Measurements from ENCODE around the gene IDE.
"Not testable (repeated sequence)": the region's sequence is repeated elsewhere in the genome, so short reads cannot be mapped to it uniquely, and the experiment has no call there.

Gene IDE

DNA sequence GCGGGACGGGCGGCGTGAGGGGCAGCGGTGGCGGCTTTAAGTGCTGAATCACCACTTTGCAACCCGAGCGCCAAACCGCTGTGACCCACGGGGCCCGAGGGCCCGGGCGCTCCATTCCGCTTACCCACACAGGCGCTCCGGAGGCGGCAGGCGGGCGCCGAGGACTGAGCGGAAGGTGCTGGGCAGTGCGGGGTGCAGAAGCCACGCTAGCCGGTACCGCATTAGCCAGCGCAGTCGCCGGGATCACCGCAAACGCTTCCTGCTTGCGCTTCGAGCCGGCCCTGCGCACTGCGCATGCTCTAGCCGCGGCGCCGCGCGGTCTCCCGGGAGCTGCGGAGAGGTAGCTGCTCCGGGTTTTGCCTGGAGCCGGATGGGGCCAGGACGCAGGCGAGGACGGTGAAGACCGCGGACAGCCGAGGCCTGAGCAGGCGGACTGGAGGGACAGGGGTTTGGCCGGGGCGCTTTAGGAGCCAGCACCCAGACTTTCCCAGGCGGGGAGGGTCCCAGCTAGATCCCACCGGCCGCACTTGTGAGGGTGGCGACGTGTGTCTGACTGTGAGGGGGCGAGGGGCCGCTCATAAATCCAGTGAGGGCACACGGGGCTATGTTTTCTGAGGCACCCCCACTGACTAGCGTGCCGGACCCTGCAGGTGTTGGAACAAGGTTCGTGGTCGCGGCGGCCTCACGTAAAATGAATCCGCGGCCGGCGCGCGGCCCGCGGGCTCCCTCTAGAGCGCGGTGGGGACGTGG is at the start of gene IDE:
TSS of gene IDE (minus strand) at position 296 of the 750 bp plus-strand sequence. CDS start at position 222, 74 bp downstream.
- DNase-seq, result peak; percentile 69

DNA sequence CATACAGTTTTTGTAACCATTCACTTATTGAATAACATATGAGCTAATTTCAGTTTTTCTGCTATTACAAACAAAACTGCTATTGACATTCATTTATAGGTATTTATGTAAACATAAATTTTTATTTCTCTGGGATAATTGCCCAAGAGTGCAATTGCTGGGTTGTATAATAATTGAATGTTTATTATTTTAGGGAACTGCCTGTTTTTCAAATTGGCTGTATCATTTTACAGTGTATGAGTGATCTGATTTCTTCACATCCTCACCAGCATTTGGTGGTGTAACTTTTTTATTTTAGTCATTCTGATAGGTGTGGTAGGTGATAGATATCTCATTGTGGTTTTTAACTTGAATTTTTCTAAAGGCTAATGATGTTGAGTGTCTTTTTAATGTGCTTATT is 45.5 kb upstream of the IDE start:
- DNase-seq, result no peak

DNA sequence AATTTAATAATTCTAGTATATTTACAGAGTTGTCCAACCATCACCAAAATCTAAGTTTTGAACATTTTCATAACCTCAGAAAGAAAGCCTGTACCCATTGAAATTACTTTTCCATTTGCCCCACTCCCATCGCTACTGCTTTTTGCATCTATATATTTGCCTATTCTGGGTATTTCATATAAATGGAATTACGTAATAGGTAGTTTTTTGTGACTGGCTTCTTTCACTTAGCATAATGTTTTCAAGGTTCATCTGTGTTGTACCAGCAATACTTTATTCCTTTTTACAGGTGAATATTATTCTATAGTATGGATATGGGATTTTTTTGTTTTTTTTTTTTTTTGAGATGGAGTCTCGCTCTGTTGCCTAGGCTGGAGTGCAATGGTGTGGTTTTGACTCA is 41.6 kb upstream of the IDE start:
- DNase-seq, result no peak

DNA sequence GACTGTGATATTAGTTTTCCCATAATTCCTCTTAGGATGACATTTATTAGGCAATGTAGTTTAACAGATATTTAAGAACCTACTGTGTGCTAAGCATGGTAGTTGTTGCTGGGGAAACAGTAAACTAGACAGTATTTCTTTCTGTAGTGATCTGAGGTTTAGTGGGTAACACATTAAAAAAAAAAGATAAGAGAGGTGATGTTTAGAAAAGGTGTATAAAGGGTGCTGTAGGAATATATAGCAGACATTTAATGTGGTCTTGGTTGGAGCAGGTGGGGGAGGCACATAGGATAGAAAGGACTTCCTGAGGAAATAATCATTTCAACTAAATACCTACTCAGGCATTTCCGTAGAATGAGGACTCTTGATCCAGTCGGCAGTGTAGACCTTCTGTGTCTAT is 30.9 kb upstream of the IDE start:
- no peak for DNase-seq

DNA sequence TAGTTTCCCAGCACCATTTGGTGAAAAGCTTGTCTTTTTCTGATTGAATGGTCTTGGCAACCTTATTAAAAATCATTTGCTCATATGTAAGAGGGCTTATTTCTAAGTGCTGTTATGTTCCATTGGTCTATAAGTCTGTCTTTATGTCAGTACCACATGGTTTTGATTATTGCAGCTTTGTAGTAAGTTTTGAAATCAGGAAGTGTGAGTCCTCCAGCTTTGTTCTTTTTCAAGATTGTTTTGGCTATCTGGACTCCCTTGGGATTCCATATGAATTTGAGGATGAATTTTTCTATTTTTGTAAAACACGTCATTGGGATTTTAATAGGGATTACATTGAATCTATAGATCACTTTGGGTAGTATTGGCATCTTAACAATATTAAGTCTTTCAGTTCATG is 24.4 kb upstream of the IDE start:
- no peak for DNase-seq

DNA sequence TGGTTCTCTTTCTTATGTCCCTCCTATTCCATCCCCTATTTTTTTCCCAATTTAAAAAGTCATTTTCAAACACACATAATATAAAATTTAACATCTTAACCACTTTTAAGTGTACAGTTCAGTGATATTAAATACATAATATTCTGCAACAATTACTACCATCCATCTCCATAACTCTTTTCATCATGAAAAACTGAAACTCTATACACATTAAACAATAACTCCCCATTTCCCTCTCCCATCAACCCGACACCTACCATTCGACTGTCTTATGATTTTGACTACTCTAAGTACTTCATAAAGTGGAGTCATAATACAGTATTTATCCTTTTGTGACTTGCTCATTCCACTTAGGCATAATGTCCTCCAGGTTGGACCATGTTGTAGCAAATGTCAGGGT is 21.6 kb upstream of the IDE start:
- DNase-seq, result no peak

DNA sequence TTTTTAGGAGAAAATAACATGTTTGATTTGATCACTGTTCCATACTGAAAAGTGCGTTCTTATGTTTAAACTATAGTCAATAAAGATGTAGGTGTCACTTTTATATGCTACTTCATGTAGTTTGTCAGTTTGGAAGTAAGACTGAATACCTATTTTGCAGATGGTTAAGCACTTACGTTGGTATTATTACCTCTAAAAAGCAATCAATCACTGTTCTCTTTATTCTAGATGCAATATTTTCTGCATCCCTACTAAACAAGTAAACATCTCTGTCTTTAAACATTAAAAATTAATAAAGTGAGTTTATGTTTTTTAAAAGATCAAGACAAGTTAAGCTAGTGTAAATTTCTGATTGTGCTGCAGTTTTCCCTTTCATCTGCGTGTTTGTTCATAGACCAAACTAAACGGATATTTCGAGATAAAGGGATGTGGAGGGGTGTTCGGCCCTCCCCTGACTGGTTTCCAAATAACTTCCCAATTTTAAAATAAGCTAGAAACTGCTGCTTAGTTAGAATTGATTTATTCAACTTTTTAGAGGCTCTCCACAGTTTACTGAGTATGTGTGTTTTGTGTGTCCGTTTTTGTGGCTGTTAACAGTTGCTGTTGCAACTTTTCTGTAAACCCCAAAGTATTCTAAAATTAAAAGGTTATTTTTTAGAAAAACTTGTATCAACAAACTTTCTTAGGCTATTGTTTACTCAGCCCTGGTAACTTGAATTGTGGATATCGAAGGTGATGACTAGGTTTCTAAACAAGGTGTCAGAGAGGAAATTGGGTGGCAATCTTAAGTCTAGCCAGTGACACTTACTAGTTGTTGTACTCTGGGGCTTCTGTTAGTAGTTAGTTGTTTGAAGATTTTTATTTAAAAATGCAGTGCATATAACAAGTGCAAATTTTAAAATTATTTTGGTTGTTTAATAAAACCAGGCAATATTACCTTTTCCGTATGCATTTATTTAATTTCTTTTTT is 20.0 kb upstream of the IDE start:
- DNase-seq, result no peak

DNA sequence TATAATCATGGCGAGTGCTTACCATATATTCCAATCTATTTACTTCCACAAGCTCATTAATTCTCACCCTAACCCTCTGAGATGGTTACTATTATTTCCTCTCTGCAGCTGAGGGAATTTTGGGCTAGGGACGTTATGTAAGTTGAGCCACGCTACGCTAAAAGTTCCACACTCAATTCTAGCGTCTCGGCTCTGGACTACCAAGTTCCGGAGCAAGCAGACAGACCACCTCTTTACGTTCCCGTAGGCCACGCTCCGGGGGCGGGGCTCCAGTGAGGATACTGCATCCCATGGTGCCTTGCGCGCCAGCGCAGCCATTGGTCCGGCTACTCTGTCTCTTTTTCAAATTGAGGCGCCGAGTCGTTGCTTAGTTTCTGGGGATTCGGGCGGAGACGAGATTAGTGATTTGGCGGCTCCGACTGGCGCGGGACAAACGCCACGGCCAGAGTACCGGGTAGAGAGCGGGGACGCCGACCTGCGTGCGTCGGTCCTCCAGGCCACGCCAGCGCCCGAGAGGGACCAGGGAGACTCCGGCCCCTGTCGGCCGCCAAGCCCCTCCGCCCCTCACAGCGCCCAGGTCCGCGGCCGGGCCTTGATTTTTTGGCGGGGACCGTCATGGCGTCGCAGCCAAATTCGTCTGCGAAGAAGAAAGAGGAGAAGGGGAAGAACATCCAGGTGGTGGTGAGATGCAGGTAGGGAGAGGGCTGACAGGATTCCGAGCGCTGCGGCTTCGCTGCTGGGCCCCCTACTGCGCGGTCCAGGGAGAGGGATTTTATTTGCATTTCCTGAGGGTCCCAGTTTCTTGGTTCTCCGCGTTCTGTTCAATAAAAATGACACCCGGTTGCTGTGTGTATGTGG is 19.1 kb upstream of the IDE start, which contains the start of gene KIF11:
TSS of gene KIF11 (plus strand) at position 370 of the 858 bp plus-strand sequence. CDS start at position 616, 246 bp downstream.
- DNase-seq, result peak; percentile 96

DNA sequence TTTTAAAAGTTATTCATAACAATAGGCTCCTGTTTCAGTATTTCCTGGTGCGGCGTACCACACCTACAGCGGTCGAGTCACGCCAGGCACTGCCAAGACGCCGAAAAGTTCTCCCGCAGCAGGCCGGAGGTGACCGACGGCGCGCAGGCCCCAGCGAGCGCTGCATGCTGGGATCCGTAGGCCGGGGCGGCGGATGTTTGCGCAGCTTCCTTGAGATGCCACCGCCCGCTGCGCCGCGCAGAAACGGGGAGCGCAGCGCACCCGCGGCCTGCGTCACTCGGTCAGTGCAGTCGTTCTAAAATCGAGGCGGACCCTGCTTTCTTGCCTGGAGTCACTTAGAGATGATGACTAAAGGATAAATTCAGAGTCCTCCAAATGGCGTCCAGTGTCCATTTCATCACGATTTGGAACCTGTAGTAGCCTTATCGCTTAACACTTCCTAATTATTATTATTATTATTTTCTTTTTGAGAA is 17.7 kb upstream of the IDE start:
- peak; percentile 76 for DNase-seq

DNA sequence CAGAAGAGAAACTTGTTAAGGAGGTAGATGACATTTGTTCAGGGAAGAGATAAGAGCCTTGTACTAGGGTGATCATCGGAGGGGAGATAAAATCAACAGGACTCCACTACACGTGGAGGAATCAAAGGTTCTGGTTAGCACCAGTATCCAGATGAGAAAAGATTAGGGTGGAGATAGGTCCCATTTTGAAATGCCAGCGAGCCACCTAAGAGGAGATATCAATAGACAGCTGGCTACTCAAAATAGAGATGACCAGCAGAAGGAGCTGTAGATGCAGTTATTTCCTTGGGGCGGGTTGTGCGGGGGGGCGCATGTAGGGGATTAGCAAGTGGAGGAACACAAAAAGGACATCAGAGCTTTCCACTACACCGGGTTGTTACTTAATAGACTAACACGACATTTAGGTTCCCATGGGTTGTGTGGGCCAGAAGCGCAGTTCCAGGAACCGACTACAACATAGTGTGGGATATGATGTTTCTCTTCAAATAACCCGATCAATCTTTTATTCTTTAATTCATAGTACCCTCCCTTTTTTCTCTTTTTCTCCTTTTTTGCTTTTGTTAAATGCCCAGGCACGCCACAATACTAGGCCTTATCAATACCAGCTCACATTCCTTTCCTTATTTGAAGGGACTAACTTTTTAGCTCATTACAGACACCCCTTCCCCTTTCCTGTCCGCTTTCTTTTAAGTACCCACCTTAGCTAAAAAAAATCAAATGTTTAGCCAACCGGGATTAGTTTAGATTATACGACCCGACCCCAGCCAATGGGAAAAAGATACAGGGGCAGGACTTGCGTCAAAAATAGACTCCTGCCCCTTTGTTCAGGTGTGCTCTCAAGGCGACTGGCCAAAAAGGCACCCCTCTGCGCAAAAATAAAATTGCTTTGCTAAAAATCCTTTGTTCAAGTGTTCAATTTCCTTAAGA is 17.0 kb upstream of the IDE start:
- no peak for DNase-seq

DNA sequence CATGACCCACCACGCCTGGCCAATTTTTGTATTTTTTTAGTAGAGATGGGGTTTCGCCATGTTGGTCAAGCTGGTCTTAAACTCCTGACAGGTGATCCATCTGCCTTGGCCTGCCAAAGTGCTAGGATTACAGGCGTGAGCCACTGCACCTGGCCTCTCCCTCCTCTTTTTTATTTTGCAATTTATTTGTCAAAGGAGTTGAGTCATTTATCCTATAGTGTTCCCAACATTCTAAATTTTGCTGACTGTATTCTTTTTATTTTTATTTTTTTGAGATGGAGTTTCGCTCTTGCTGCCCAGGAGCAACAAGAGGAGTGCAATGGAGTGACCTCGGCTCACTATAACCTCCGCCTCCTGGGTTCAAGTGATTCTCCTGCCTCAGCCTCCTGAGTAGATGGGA is 8.5 kb upstream of the IDE start:
- DNase-seq, result not testable (repeated sequence)

DNA sequence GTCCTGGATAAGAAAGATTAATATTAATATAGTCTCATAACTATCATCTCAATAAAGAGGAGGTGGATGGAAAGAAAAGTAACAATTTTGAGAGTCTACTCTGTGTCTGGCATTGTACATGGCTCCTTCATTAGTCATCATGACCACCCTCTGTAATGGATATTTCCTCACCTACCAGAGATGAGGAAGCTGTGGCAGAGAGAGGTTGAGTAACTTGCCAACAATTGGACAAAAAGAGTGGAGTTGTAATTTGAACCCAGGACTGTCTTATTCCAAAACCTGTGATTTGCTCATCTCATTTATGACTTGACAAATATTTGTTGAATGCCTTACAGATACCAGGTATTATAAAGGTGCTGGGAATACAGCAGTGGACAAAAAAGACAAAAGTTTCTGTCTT is 2.1 kb upstream of the IDE start:
- no peak for DNase-seq

DNA sequence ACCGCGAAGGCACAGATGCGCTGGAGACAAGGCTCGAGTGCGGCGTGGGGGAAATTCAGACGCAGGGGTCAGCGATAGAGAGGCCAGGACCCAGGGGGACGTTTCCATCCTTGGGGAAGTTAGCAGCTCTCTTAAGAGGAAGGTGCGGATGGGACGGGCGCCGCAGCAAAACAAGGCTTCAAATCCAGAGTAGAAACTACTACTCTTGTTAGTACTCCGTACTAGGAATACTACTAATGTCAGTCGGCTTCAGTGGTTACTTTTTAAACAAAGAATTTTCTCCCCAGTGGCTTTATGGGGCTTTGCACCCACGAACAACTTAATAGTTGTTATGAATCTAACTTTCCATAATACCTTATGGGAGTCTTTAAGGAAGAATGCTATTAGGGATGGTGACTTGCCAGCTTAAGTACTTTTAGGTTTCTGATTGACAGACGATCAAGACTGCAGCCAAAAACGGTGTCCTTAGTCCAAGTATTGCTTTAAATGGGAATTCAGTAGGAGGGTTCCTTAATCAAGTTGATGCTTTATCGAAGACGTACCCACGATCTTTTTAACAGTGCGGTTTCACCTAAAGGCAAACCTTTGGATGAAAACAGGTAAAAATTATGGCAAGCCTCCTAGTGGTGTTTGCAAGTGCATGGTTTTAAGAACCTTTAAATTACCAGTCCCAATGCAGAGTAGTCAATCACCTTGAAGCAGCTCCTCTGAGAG is 812 bp upstream of the IDE start:
- no peak for DNase-seq

DNA sequence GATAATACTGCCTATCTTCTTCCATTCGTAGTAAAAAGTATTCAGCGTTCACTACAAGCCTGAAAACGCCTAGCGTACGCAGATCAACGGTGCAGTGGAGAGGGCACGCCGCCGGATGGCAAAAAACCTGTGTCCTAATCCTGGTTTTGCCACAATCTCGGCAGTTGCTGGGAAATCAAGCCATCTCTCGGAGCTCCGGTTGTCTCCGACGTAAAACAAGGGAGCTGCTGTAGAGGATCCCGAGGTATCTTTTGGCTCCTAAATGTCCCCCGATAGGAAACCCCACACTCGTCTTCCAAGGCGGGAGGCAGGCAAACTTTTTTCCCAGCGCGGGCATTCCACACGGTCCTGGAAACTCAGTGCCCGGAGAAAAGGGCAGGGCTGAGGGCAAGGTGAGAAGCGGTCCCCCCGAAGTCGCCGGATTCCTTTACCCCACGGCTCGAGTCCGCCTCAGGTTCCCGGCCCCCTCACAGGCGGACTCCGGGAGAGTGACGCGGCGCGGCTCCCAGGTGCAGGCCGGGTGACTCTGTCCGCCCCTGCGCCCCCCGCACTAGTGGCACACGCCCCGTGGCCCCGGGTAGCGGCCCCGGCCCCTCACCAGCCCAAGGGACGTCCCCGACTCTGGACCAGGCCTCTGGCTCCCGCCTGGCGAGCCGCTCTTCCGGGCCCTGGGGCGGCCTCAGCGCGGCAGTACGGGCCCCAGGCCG is 649 bp downstream of the IDE start:
- DNase-seq, result peak; percentile 14

DNA sequence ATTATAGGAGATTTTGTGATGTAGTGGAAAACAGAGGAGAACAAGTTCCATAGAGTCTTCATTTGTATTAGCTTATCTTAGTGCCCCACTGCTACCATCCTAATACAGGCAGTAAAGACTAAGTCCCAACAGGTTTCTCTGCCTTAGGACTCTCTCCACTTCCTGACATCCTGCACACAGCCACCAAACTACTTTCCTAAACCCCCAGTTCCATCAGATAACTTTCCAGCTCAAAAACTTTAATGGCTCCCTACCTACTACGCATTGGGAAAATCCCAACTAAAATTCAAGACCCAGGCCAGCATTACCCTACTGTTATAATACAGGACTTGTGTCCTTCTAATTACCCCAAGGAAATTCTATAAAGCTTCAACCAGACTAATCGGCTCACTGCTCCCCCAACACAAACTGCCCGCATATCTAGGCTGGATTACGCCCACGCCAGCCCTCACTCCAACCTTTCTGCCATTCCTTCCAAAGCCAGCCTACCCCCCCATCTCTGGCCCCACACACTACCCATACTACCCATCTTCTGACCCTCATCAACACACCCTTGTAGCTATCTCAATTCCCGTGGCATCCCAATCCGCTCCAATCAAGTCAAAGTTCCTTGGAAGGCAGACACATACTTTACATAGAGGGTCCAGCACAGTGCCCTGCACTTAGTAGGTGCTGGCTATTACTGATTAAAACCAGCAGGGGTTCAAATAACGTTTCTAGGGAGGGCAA is 1.4 kb downstream of the IDE start:
- no peak for DNase-seq

DNA sequence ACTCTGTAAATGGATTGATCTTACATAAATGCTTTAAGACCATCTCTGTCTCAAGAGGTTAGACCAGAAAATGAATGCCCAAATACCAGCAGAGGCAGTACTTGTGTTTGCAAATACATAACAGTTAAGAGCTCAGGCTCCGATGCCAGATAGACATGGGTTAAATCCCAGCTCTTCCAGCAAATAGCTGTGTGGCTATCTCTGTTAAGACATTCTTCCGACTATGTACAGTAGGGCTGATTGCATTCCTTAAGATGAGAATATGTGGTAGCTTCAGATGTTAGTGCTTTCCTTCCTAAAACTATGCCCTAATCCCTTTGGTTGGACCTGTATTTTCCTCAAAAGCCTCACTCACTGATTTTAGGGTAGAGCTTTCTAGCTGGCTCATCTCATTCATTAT is 2.2 kb downstream of the IDE start:
- no peak for DNase-seq

DNA sequence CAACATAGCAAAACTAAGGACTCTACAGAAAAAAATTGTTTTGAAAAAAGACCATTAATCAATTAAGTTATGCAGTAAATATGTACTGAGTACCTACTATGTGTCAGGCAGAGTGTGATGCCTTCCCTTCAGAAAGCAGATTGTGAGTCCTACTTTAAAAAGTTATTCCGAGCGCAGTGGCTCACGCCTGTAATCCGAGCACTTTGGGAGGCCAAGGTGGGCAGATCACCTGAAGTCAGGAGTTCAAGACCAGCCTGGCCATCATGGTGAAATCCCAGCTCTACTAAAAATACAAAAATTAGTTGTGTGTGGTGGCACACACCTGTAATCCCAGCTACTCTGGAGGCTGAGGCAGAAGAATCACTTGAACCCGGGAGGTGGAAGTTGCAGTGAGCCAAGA is 4.2 kb downstream of the IDE start:
- not testable (repeated sequence) for DNase-seq

DNA sequence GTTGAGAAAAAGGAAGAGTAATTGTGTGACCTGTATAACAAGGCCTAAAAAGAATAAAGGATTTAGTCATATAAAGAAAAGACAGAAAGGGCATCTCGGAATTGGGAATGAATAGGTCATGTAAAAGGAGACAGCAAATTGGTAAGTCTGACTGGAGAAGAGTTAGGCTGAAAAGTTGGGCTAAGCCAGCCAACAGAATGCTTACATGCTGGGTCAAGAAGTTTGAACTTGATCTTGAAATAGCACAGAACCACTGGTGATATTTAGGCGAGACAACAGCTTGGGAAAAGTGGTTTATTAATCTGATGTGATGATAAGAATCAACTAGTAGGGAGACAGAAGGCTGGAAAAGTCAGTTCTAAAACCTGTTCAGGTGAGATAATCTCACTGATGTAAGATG is 4.8 kb downstream of the IDE start:
- no peak for DNase-seq

DNA sequence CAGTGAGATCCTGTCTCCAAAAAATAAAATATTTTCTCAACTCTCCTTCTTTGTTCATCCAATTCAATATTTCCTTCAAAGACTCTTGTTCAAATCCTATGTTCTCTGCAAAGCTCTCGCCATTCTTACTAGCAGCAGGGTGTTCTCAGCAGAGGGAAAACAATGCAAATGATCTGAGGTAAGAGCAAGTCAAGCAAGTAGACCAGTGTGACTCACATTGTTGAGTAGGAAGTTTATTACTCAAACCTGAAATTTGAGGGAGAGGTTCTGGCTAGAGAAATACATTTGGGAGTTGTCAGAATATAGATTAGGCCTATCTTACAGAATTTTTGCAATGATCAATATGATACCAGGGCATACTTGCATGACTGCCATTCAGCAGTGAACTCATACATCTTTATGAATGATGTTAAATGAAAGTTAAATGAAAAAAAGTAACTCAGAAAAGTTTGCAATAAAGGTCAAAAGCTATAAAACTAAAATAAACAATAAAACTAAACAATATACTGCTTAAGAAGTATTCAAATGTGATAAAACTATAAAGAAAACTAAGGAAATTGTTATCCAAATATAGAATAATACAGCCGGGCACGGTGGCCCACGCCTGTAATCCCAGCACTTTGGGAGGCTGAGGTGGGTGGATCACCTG is 5.8 kb downstream of the IDE start:
- DNase-seq, result no peak
